K562 (cell line): ENCODE measurements around the gene EIF3I. TPM values are rescaled to one million over a fixed set of nuclear protein-coding genes. Genes with fewer than 3 reads are reported as not detected.

Experiments
- C11orf30 ChIP-seq: fragments of 450-650 bp; IDR thresholded peaks from 2 replicates; pipeline ENCODE4 v1.6.1; 2016; ENCODE audit warnings: low read depth, mild to moderate bottlenecking
- COPS2 ChIP-seq: fragments of 450-650 bp; conservative IDR thresholded peaks from 2 replicates; pipeline ENCODE4 v1.6.1; 2016; ENCODE audit warnings: mild to moderate bottlenecking, moderate library complexity
- CTBP1 ChIP-seq: fragments of 450-650 bp; IDR thresholded peaks from 2 replicates; pipeline ENCODE4 v1.6.1; 2016; ENCODE audit warnings: borderline replicate concordance
- ETV1 ChIP-seq: fragments of 450-650 bp; conservative IDR thresholded peaks from 2 replicates; pipeline ENCODE4 v1.6.1; 2016; ENCODE audit warnings: missing genetic modification characterization, control low read depth, low read depth, missing compliant biosample characterization
- EZH2 ChIP-seq: IDR thresholded peaks from 2 replicates; pipeline ENCODE4 v1.6.1; 2012; ENCODE audit warnings: low read depth, mild to moderate bottlenecking, inconsistent platforms, low read length, borderline replicate concordance
- FOXK1 ChIP-seq: sonication (generic); formaldehyde crosslinking; IDR thresholded peaks from 2 replicates; pipeline ENCODE4 v1.8.0; 2022; ENCODE audit warnings: missing genetic modification reagents, mild to moderate bottlenecking, borderline replicate concordance
- FUS ChIP-seq: fragments of 200-400 bp; formaldehyde crosslinking; optimal IDR thresholded peaks from 2 replicates; pipeline ENCODE3; 2017; ENCODE audit warnings: low read depth, low read length
- KLF10 ChIP-seq: fragments of 250-450 bp; sonication (Bioruptor Pico); IDR thresholded peaks from 2 replicates; pipeline ENCODE4 v1.6.1; 2021; ENCODE audit warnings: matching md5 sums
- KLF13 ChIP-seq: fragments of 450-650 bp; IDR thresholded peaks from 2 replicates; pipeline ENCODE4 v1.6.1; 2016; ENCODE audit warnings: missing genetic modification characterization, low read depth, mild to moderate bottlenecking, missing compliant biosample characterization, moderate library complexity, borderline replicate concordance
- MTA3 ChIP-seq: fragments of 450-650 bp; formaldehyde crosslinking; IDR thresholded peaks from 2 replicates; pipeline ENCODE4 v1.6.1; 2017; ENCODE audit warnings: mild to moderate bottlenecking, borderline replicate concordance
- NFXL1 ChIP-seq: fragments of 450-650 bp; formaldehyde crosslinking; IDR thresholded peaks from 2 replicates; pipeline ENCODE4 v1.4.0; 2021; ENCODE audit warnings: mild to moderate bottlenecking
- NUFIP1 ChIP-seq: fragments of 450-650 bp; IDR thresholded peaks from 2 replicates; pipeline ENCODE4 v1.6.1; 2018; ENCODE audit not compliant: partially characterized antibody
- OTX1 ChIP-seq: fragments of 450-650 bp; formaldehyde crosslinking; IDR thresholded peaks from 2 replicates; pipeline ENCODE4 v1.4.0; 2022; ENCODE audit warnings: mild to moderate bottlenecking
- PYGO2 ChIP-seq: fragments of 450-650 bp; IDR thresholded peaks from 2 replicates; pipeline ENCODE4 v1.6.1; 2016; ENCODE audit warnings: mild to moderate bottlenecking, missing genetic modification characterization, moderate library complexity, missing compliant biosample characterization
- SNIP1 ChIP-seq: fragments of 450-650 bp; IDR thresholded peaks from 2 replicates; pipeline ENCODE4 v1.7.1; 2017; ENCODE audit warnings: low read depth, mild to moderate bottlenecking
- SOX6 ChIP-seq: fragments of 450-650 bp; IDR thresholded peaks from 2 replicates; pipeline ENCODE4 v1.6.1; 2014; ENCODE audit warnings: mild to moderate bottlenecking
- TCF3 ChIP-seq: sonication (generic); formaldehyde crosslinking; IDR thresholded peaks from 2 replicates; pipeline ENCODE4 v1.4.0; 2020; ENCODE audit warnings: mild to moderate bottlenecking, missing genetic modification reagents
- ZNF146 ChIP-seq: IDR thresholded peaks from one replicate; pipeline ENCODE4 v1.6.1; 2018; ENCODE audit warnings: missing compliant biosample characterization; ENCODE audit not compliant: unreplicated experiment
- ZNF239 ChIP-seq: fragments of 250-450 bp; sonication (Bioruptor Pico); IDR thresholded peaks from 2 replicates; pipeline ENCODE4 v1.4.0; 2020; ENCODE audit warnings: mild to moderate bottlenecking
- ZNF282 ChIP-seq: sonication (generic); formaldehyde crosslinking; IDR thresholded peaks from 2 replicates; pipeline ENCODE4 v1.8.1; 2023; ENCODE audit warnings: missing genetic modification reagents
- ZNF311 ChIP-seq: fragments of 250-450 bp; sonication (Bioruptor Pico); IDR thresholded peaks from 2 replicates; pipeline ENCODE4 v1.4.0; 2020; ENCODE audit warnings: mild to moderate bottlenecking, moderate library complexity
- polyA plus RNA-seq, 8 experiments: library from polyadenylated mRNA; depleted of rRNA in 4 of 8; stranded (reverse) in 5 of 8; unstranded in 3 of 8; fragments of >200 nt; fragmentation: Nextera tagmentation in 2 of 8; fragmentation: Illumina TruSeq in 1 of 8; extraction: Ambion mirVana in 2 of 8; extraction: Trizol in 1 of 8; gene quantifications; 2 replicates each; pipeline versions ENCODE4 v1.2.1 to v1.2.3, GENCODE V29; 2011 to 2014; ENCODE audit warnings: inconsistent platforms in 1 of 8, missing spikeins in 1 of 8
- total RNA-seq, 7 experiments: library from RNA; depleted of rRNA in 6 of 7; stranded (reverse); fragments of >200 nt in 6 of 7; fragmentation: Illumina TruSeq in 2 of 7; extraction: Trizol in 2 of 7; gene quantifications; 2 replicates each; pipeline versions ENCODE4 v1.2.1 to v1.2.3, GENCODE V29; 2011 to 2021; ENCODE audit warnings: low replicate concordance in 1 of 7
- TF ChIP-seq, protein P1 (sequence below): fragments of 450-650 bp; formaldehyde crosslinking; conservative IDR thresholded peaks from 2 replicates; pipeline ENCODE4 v1.4.0; 2022; ENCODE audit warnings: mild to moderate bottlenecking, missing genetic modification characterization
- TF ChIP-seq, protein P2 (sequence below), 2 experiments: IDR thresholded peaks; 2 replicates each; pipeline ENCODE4 v1.6.1; 2011; ENCODE audit warnings: borderline replicate concordance in 1 of 2, control low read depth in 1 of 2, low read depth in 1 of 2, low read length in 1 of 2, mild to moderate bottlenecking in 1 of 2, mixed read lengths in 1 of 2, moderate library complexity in 1 of 2; ENCODE audit not compliant: insufficient read depth in 1 of 2, insufficient read length in 1 of 2, poor library complexity in 1 of 2, severe bottlenecking in 1 of 2; ENCODE audit errors: extremely low read depth in 1 of 2
- TF ChIP-seq, protein P3 (sequence below): fragments of 250-450 bp; sonication (Bioruptor Pico); IDR thresholded peaks from 2 replicates; pipeline ENCODE4 v1.8.0; 2021; ENCODE audit warnings: moderate library complexity, mild to moderate bottlenecking, inconsistent platforms

EIF3I gene
- total and polyA plus RNA-seq, 9 of the 15 experiments (the other 6 are each of a cell fraction or from before 2014, with no cell fraction given) = 414 to 1,526 (median 635) TPM

DNA sequence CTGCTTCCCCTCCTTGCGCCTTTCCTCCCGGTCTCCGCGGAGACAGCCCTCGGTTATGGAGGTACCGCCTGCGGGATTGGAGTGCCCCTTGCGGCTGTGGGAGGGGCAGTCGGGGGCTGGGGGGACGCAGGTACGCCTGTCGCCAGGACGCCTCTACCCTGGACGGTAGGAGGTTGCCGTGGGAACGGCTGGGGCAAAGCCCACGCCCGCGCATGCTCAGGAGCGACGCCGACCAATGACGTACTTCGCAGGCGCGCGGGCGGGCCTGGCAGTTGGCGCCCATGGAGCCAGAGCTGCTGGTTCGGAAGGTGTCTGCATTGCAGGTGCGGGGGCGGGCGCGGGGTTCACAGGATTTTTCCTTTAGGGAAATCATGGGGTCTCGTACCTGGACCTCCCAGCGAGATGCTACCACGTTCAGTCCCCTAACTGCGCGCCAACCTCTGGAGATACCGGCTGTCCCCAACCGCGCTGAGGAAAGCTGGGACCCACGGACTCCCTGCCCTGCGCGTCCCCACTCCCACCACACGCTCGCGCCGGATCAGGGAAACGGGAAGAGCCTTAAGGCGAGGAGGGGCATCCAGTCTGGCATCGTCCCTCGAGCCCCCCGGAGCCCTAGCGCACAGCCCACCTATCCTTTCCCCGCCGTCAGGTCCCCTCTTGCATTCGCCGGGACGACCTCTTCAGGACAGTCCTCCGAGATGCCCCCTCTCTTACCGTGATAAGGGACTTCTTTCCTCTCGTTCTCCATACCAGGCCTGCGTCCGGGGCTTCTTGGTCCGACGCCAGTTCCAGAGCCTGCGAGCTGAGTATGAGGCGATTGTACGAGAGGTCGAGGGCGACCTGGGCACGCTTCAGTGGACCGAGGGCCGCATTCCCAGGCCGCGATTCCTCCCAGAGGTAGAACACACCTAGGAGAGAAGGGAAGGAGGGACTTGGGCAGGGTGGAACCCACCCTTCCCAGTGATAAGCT lies 16.5 kb upstream of the EIF3I start, which contains the start of gene IQCC (continued):
- TF ChIP-seq KLF13 (tag) = no peak
- TF ChIP-seq, protein P1, sequence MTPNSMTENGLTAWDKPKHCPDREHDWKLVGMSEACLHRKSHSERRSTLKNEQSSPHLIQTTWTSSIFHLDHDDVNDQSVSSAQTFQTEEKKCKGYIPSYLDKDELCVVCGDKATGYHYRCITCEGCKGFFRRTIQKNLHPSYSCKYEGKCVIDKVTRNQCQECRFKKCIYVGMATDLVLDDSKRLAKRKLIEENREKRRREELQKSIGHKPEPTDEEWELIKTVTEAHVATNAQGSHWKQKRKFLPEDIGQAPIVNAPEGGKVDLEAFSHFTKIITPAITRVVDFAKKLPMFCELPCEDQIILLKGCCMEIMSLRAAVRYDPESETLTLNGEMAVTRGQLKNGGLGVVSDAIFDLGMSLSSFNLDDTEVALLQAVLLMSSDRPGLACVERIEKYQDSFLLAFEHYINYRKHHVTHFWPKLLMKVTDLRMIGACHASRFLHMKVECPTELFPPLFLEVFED (CRISPR knock-in tag) = no peak
- no peak for TF ChIP-seq ETV1 (tag)
- TF ChIP-seq PYGO2 (tag) = no peak
- no peak for TF ChIP-seq COPS2
- no peak; the same call in 1 of the 2 replicates for TF ChIP-seq NFXL1
- TF ChIP-seq, protein P2, sequence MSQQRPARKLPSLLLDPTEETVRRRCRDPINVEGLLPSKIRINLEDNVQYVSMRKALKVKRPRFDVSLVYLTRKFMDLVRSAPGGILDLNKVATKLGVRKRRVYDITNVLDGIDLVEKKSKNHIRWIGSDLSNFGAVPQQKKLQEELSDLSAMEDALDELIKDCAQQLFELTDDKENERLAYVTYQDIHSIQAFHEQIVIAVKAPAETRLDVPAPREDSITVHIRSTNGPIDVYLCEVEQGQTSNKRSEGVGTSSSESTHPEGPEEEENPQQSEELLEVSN (IDR thresholded peaks at IDR 0.05; ENCODE audit: borderline replicate concordance in 1 of 2, extremely low read depth in 1 of 2, insufficient read depth in 1 of 2, insufficient read length in 1 of 2, low read depth in 1 of 2, low read length in 1 of 2, poor library complexity in 1 of 2, severe bottlenecking in 1 of 2) = peak in 1 of 2 experiments; percentile 75
- no peak for TF ChIP-seq ZNF239 (CRISPR knock-in tag)
- TF ChIP-seq FUS = no peak
- peak; percentile 19; the same call in 1 of the 2 replicates for TF ChIP-seq TCF3 (CRISPR knock-in tag)
- TF ChIP-seq, protein P3, sequence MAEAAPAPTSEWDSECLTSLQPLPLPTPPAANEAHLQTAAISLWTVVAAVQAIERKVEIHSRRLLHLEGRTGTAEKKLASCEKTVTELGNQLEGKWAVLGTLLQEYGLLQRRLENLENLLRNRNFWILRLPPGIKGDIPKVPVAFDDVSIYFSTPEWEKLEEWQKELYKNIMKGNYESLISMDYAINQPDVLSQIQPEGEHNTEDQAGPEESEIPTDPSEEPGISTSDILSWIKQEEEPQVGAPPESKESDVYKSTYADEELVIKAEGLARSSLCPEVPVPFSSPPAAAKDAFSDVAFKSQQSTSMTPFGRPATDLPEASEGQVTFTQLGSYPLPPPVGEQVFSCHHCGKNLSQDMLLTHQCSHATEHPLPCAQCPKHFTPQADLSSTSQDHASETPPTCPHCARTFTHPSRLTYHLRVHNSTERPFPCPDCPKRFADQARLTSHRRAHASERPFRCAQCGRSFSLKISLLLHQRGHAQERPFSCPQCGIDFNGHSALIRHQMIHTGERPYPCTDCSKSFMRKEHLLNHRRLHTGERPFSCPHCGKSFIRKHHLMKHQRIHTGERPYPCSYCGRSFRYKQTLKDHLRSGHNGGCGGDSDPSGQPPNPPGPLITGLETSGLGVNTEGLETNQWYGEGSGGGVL = no peak
- 0 out of 2 replicates have a peak, but pooled peaks have one; percentile 79 for TF ChIP-seq ZNF282 (CRISPR knock-in tag)
- no peak for TF ChIP-seq NUFIP1
- no peak for TF ChIP-seq EZH2
- TF ChIP-seq ZNF311 (CRISPR knock-in tag) = no peak
- no peak for TF ChIP-seq KLF10
- TF ChIP-seq C11orf30 = peak; percentile 98
- TF ChIP-seq MTA3 = peak; percentile 73; the same call in 1 of the 2 replicates
- no peak for TF ChIP-seq SNIP1
- TF ChIP-seq CTBP1 = peak; percentile 67
- TF ChIP-seq OTX1 (CRISPR knock-in tag) = 0 out of 2 replicates have a peak, but pooled peaks have one; percentile 4
- peak; percentile 89; the same call in 1 of the 2 replicates for TF ChIP-seq FOXK1
- no peak for TF ChIP-seq ZNF146 (CRISPR knock-in tag)
- TF ChIP-seq SOX6 = no peak
